ENCODE data around the gene EMX2. TPM values are rescaled to one million over a fixed set of nuclear protein-coding genes. Genes with fewer than 3 reads are reported as not detected.

EMX2 gene
- total RNA-seq, 1 experiment from 2014 or later: not detected

DNA sequence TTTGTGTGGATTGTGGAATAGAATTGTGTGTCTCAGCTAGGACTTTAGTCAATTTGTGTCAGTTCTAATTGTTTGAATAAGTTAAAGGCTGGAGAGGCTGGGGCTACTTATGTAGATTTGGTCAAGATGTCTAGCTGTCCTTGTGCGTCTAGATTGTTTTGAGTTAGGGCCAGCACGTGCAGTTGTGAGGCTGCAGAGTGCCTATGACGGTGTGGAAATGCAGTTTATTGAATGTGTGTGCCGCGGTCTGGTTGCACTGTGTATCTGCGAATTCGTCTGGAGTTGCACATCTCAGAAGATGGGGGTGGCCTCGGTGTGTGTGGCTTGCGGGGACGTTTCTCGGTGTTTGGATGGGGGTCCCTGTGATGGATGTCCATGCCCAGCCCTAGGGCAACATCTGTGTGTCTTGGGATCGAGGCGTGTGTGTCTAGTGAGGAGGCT lies 10.2 kb downstream of the EMX2 start:
- Histone ChIP-seq H3K4me3 (replicated peaks in 1 of 2; ENCODE audit: low read depth in 1 of 2, low read length in 2 of 2) (no peak overlapping the region), H3K4me2 (ENCODE audit: low read length) (no peak overlapping the region), H3K4me1 (ENCODE audit: control insufficient read depth in 1 of 2, insufficient read depth in 2 of 2, low read length in 2 of 2) (no peaks in the 10 kb centered on the region), H3K36me3 (ENCODE audit: control insufficient read depth in 1 of 2, insufficient read depth in 2 of 2, low read length in 2 of 2) (no peaks in the 10 kb centered on the region), H3K27me3 (ENCODE audit: insufficient read depth, low read length) (peaks cover 17% of the 10 kb centered on the region), H4K20me1 (ENCODE audit: insufficient read depth) (no peaks in the 10 kb centered on the region), H3K27ac (ENCODE audit: low read depth, low read length) (no peak overlapping the region), H3K9ac (ENCODE audit: low read length) (no peak overlapping the region), H3K9me3 (ENCODE audit: control insufficient read depth in 1 of 2, insufficient read depth in 1 of 2, low read depth in 1 of 2, low read length in 2 of 2) (no peaks in the 10 kb centered on the region), H3K9me2 (ENCODE audit: insufficient read depth) (no peaks in the 10 kb centered on the region), H3K79me2 (ENCODE audit: insufficient read depth, low read length) (no peaks in the 10 kb centered on the region), H2AFZ (ENCODE audit: low read depth, low read length, poor library complexity, severe bottlenecking) (no peak overlapping the region)
- ChIA-PET CTCF (no interaction called here), POLR2A (no interaction called here), RAD21 (ENCODE audit: low non-redundant PET in 1 of 2, low total read pairs in 2 of 2, uncharacterized antibody in 2 of 2, unreplicated experiment in 2 of 2) (no interaction called here)
- DNase-seq (ENCODE audit: low read depth, low spot score): no peak
- BruUV-seq (replicated peaks): no TSS peak
- TF ChIP-seq YY1 (IDR thresholded peaks at IDR 0.05; ENCODE audit: extremely low read depth, insufficient replicate concordance, low read depth, low read length) (no peak), POLR2A (IDR thresholded peaks at IDR 0.05; ENCODE audit: borderline replicate concordance, extremely low read depth, insufficient read depth, insufficient read length) (no peak), POLR2AphosphoS5 (IDR thresholded peaks at IDR 0.05; ENCODE audit: low read depth, low read length) (no peak), SP1 (IDR thresholded peaks at IDR 0.05; ENCODE audit: low read depth) (no peak), EZH2phosphoT487 (IDR thresholded peaks at IDR 0.05; ENCODE audit: borderline replicate concordance) (no peak), ZNF274 (IDR thresholded peaks at IDR 0.05; ENCODE audit: low read depth, low read length) (no peak), JUND (IDR thresholded peaks at IDR 0.05) (no peak), CBX3 (IDR thresholded peaks at IDR 0.05; ENCODE audit: low read depth) (no peak), EZH2 (IDR thresholded peaks at IDR 0.05) (no peak), FOSL1 (IDR thresholded peaks at IDR 0.05; ENCODE audit: low read depth) (no peak), SIN3A (IDR thresholded peaks at IDR 0.05; ENCODE audit: low read depth) (no peak), RAD21 (IDR thresholded peaks at IDR 0.05; ENCODE audit: low read depth) (no peak), SRF (IDR thresholded peaks at IDR 0.05; ENCODE audit: low read depth) (no peak), EGR1 (IDR thresholded peaks at IDR 0.05; ENCODE audit: low read depth) (no peak)
- TF ChIP-seq, protein P1, sequence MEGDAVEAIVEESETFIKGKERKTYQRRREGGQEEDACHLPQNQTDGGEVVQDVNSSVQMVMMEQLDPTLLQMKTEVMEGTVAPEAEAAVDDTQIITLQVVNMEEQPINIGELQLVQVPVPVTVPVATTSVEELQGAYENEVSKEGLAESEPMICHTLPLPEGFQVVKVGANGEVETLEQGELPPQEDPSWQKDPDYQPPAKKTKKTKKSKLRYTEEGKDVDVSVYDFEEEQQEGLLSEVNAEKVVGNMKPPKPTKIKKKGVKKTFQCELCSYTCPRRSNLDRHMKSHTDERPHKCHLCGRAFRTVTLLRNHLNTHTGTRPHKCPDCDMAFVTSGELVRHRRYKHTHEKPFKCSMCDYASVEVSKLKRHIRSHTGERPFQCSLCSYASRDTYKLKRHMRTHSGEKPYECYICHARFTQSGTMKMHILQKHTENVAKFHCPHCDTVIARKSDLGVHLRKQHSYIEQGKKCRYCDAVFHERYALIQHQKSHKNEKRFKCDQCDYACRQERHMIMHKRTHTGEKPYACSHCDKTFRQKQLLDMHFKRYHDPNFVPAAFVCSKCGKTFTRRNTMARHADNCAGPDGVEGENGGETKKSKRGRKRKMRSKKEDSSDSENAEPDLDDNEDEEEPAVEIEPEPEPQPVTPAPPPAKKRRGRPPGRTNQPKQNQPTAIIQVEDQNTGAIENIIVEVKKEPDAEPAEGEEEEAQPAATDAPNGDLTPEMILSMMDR (IDR thresholded peaks at IDR 0.05 in 2 of 3, conservative IDR thresholded peaks at IDR 0.05 in 1 of 3; ENCODE audit: borderline replicate concordance in 1 of 3, insufficient read depth in 1 of 3, low read depth in 2 of 3, low read length in 2 of 3): no peak
- TF ChIP-seq, protein P2, sequence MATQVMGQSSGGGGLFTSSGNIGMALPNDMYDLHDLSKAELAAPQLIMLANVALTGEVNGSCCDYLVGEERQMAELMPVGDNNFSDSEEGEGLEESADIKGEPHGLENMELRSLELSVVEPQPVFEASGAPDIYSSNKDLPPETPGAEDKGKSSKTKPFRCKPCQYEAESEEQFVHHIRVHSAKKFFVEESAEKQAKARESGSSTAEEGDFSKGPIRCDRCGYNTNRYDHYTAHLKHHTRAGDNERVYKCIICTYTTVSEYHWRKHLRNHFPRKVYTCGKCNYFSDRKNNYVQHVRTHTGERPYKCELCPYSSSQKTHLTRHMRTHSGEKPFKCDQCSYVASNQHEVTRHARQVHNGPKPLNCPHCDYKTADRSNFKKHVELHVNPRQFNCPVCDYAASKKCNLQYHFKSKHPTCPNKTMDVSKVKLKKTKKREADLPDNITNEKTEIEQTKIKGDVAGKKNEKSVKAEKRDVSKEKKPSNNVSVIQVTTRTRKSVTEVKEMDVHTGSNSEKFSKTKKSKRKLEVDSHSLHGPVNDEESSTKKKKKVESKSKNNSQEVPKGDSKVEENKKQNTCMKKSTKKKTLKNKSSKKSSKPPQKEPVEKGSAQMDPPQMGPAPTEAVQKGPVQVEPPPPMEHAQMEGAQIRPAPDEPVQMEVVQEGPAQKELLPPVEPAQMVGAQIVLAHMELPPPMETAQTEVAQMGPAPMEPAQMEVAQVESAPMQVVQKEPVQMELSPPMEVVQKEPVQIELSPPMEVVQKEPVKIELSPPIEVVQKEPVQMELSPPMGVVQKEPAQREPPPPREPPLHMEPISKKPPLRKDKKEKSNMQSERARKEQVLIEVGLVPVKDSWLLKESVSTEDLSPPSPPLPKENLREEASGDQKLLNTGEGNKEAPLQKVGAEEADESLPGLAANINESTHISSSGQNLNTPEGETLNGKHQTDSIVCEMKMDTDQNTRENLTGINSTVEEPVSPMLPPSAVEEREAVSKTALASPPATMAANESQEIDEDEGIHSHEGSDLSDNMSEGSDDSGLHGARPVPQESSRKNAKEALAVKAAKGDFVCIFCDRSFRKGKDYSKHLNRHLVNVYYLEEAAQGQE (IDR thresholded peaks at IDR 0.05; ENCODE audit: low read depth): no peak
- TF ChIP-seq, protein P3, sequence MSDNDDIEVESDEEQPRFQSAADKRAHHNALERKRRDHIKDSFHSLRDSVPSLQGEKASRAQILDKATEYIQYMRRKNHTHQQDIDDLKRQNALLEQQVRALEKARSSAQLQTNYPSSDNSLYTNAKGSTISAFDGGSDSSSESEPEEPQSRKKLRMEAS (IDR thresholded peaks at IDR 0.05): no peak
- intact Hi-C loops (cut with micrococcal nuclease): no loop called here
- ATAC-seq: no peak
